Measurements from ENCODE around the gene ESPN.
A peak's percentile ranks its signal among the peaks of the same experiment; 100 is the strongest.
"Not testable (repeated sequence)": the region's sequence is repeated elsewhere in the genome, so short reads cannot be mapped to it uniquely, and the experiment has no call there.

Gene ESPN

GRCh38 chr1:6436277-6436676 lies 11.7 kb downstream of the ESPN start:
- no CpG with 5 or more reads among the region's 3 CpGs for WGBS (ENCODE audit: extremely low coverage, insufficient coverage, insufficient read length)
- H3K4ac ChIP-seq (ENCODE audit: low read depth, low read length); H4K12ac ChIP-seq (ENCODE audit: low read depth, low read length); H4K8ac ChIP-seq (ENCODE audit: low read depth, low read length); H3K18ac ChIP-seq (ENCODE audit: low read length); H3K4me2 ChIP-seq (ENCODE audit: low read length); H3K4me3 ChIP-seq (ENCODE audit: low read depth, low read length); H2BK5ac ChIP-seq (ENCODE audit: low read depth, low read length, poor library complexity); H3K9ac ChIP-seq (ENCODE audit: low read length); H3K79me2 ChIP-seq (ENCODE audit: control insufficient read depth, insufficient read depth, low read length, poor library complexity); H3K36me3 ChIP-seq (ENCODE audit: control insufficient read depth in 1 of 2, insufficient read depth in 2 of 2, low read length in 2 of 2); H2AFZ ChIP-seq (ENCODE audit: insufficient read depth, low read length, poor library complexity); H2BK12ac ChIP-seq (ENCODE audit: low read length); H3K4me1 ChIP-seq (ENCODE audit: control insufficient read depth in 1 of 2, insufficient read depth in 2 of 2, low read length in 2 of 2); H3K79me1 ChIP-seq (ENCODE audit: low read length); H3K9me3 ChIP-seq (ENCODE audit: insufficient read depth, low read depth, low read length); H3K27ac ChIP-seq (ENCODE audit: low read depth, low read length); H3K23ac ChIP-seq (ENCODE audit: low read length); H3K27me3 ChIP-seq (ENCODE audit: insufficient read depth, low read length); H2AK5ac ChIP-seq (ENCODE audit: low read length); H4K91ac ChIP-seq (ENCODE audit: low read depth, low read length); DNase-seq; H2BK120ac ChIP-seq (ENCODE audit: insufficient read depth, low read length, poor library complexity); H3K14ac ChIP-seq (ENCODE audit: low read length): not testable (repeated sequence)

GRCh38 chr1:6437012-6437700 lies 12.6 kb downstream of the ESPN start:
- not testable (repeated sequence) for H4K91ac ChIP-seq (ENCODE audit: low read depth, low read length); H2BK12ac ChIP-seq (ENCODE audit: low read length); H4K12ac ChIP-seq (ENCODE audit: low read depth, low read length); H3K27ac ChIP-seq (ENCODE audit: low read depth, low read length); H3K4me3 ChIP-seq (ENCODE audit: low read depth, low read length); H3K23ac ChIP-seq (ENCODE audit: low read length); H4K8ac ChIP-seq (ENCODE audit: low read depth, low read length); DNase-seq; H2BK5ac ChIP-seq (ENCODE audit: low read depth, low read length, poor library complexity); H2AK5ac ChIP-seq (ENCODE audit: low read length); H3K4me1 ChIP-seq (ENCODE audit: control insufficient read depth in 1 of 2, insufficient read depth in 2 of 2, low read length in 2 of 2); H3K79me2 ChIP-seq (ENCODE audit: control insufficient read depth, insufficient read depth, low read length, poor library complexity); H3K79me1 ChIP-seq (ENCODE audit: low read length); H3K9me3 ChIP-seq (ENCODE audit: insufficient read depth, low read depth, low read length); H3K27me3 ChIP-seq (ENCODE audit: insufficient read depth, low read length); H2BK120ac ChIP-seq (ENCODE audit: insufficient read depth, low read length, poor library complexity); H3K18ac ChIP-seq (ENCODE audit: low read length); H3K14ac ChIP-seq (ENCODE audit: low read length); H3K4me2 ChIP-seq (ENCODE audit: low read length); H3K9ac ChIP-seq (ENCODE audit: low read length); H2AFZ ChIP-seq (ENCODE audit: insufficient read depth, low read length, poor library complexity); H3K36me3 ChIP-seq (ENCODE audit: control insufficient read depth in 1 of 2, insufficient read depth in 2 of 2, low read length in 2 of 2); H3K4ac ChIP-seq (ENCODE audit: low read depth, low read length)
- no CpG with 5 or more reads among the region's 22 CpGs for WGBS (ENCODE audit: extremely low coverage, insufficient coverage, insufficient read length)

- Histone ChIP-seq H4K8ac (ENCODE audit: low read depth, low read length) (no peak overlapping the region), H2BK5ac (ENCODE audit: low read depth, low read length, poor library complexity) (no peak overlapping the region), H2AK5ac (ENCODE audit: low read length) (no peak overlapping the region), H3K79me2 (ENCODE audit: control insufficient read depth, insufficient read depth, low read length, poor library complexity) (no peaks in the 10 kb centered on the region), H3K4me1 (ENCODE audit: control insufficient read depth in 1 of 2, insufficient read depth in 2 of 2, low read length in 2 of 2) (peaks cover 9% of the 10 kb centered on the region in 2 experiments), H3K23ac (ENCODE audit: low read length) (no peak overlapping the region), H4K12ac (ENCODE audit: low read depth, low read length) (no peak overlapping the region), H3K14ac (ENCODE audit: low read length) (no peak overlapping the region), H3K4ac (ENCODE audit: low read depth, low read length) (no peak overlapping the region), H3K9ac (ENCODE audit: low read length) (no peak overlapping the region), H3K79me1 (ENCODE audit: low read length) (peaks cover 3% of the 10 kb centered on the region), H2AFZ (ENCODE audit: insufficient read depth, low read length, poor library complexity) (no peak overlapping the region), H3K9me3 (ENCODE audit: insufficient read depth, low read depth, low read length) (peaks cover 3% of the 10 kb centered on the region), H3K36me3 (ENCODE audit: control insufficient read depth in 1 of 2, insufficient read depth in 2 of 2, low read length in 2 of 2) (no peaks in the 10 kb centered on the region), H3K27me3 (ENCODE audit: insufficient read depth, low read length) (no peaks in the 10 kb centered on the region), H4K91ac (ENCODE audit: low read depth, low read length) (no peak overlapping the region), H3K4me3 (ENCODE audit: low read depth, low read length) (no peak overlapping the region), H3K27ac (ENCODE audit: low read depth, low read length) (no peak overlapping the region), H2BK120ac (ENCODE audit: insufficient read depth, low read length, poor library complexity) (no peak overlapping the region), H3K18ac (ENCODE audit: low read length) (no peak overlapping the region), H2BK12ac (ENCODE audit: low read length) (no peak overlapping the region), H3K4me2 (ENCODE audit: low read length) (no peak overlapping the region)
- no CpG with 5 or more reads among the region's 5 CpGs for WGBS (ENCODE audit: extremely low coverage, insufficient coverage, insufficient read length)
- peak; percentile 61 to 82 for DNase-seq
Measured at GRCh38 chr1:6438047-6438525, 13.5 kb downstream of the ESPN start.

- no peaks in the 10 kb centered on the region for H3K36me3 ChIP-seq (ENCODE audit: control insufficient read depth in 1 of 2, insufficient read depth in 2 of 2, low read length in 2 of 2)
- H3K79me2 ChIP-seq (ENCODE audit: control insufficient read depth, insufficient read depth, low read length, poor library complexity) = no peaks in the 10 kb centered on the region
- peaks cover 3% of the 10 kb centered on the region for H3K9me3 ChIP-seq (ENCODE audit: insufficient read depth, low read depth, low read length)
- H3K27me3 ChIP-seq (ENCODE audit: insufficient read depth, low read length) = no peaks in the 10 kb centered on the region
- no peak overlapping the region for H2BK12ac ChIP-seq (ENCODE audit: low read length)
- no peak overlapping the region for H3K18ac ChIP-seq (ENCODE audit: low read length)
- peak; percentile 41 to 56 for DNase-seq
- no peak overlapping the region for H4K12ac ChIP-seq (ENCODE audit: low read depth, low read length)
- no peak overlapping the region for H3K27ac ChIP-seq (ENCODE audit: low read depth, low read length)
- H2AK5ac ChIP-seq (ENCODE audit: low read length) = no peak overlapping the region
- H3K4me2 ChIP-seq (ENCODE audit: low read length) = peak overlapping the region; percentile 66
- H3K4ac ChIP-seq (ENCODE audit: low read depth, low read length) = no peak overlapping the region
- no peak overlapping the region for H2BK120ac ChIP-seq (ENCODE audit: insufficient read depth, low read length, poor library complexity)
- H4K91ac ChIP-seq (ENCODE audit: low read depth, low read length) = no peak overlapping the region
- peaks cover 6 to 7% of the 10 kb centered on the region in 2 experiments for H3K4me1 ChIP-seq (ENCODE audit: control insufficient read depth in 1 of 2, insufficient read depth in 2 of 2, low read length in 2 of 2)
- H2BK5ac ChIP-seq (ENCODE audit: low read depth, low read length, poor library complexity) = no peak overlapping the region
- no CpG with 5 or more reads among the region's 101 CpGs for WGBS (ENCODE audit: extremely low coverage, insufficient coverage, insufficient read length)
- H3K14ac ChIP-seq (ENCODE audit: low read length) = no peak overlapping the region
- no peak overlapping the region for H3K9ac ChIP-seq (ENCODE audit: low read length)
- no peak overlapping the region for H2AFZ ChIP-seq (ENCODE audit: insufficient read depth, low read length, poor library complexity)
- H4K8ac ChIP-seq (ENCODE audit: low read depth, low read length) = no peak overlapping the region
- H3K4me3 ChIP-seq (ENCODE audit: low read depth, low read length) = peak overlapping the region; percentile 65
- H3K23ac ChIP-seq (ENCODE audit: low read length) = no peak overlapping the region
- peaks cover 3% of the 10 kb centered on the region for H3K79me1 ChIP-seq (ENCODE audit: low read length)
Measured at GRCh38 chr1:6440198-6441126, 15.9 kb downstream of the ESPN start.
